GM18861 (cell line): ENCODE measurements around the gene PCK1.

Source experiments
- ATAC-seq: cut with Tn5 transposase; IDR thresholded peaks from one replicate; pipeline ENCODE4 v1.9.1; 2021; ENCODE audit not compliant: unreplicated experiment

The PCK1 gene

DNA sequence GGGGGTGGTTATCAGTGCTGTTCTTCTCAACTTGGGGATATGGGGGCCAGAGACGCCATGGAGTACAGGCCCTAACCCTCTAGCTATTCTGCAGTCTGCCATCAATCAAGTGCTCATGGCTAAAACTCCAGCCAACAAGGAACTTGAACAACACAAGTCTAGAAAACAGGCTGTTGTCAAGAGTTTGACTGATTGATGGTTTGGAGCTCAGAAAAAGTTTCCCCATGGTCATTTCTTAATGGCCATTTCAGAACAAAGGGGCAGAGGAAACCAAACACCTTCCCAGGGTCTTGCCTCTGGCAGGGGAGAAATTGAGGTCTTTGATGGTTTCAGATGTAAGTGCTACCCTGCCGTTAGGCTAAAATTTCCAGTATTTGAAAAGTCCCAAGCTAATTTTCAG lies 15.1 kb downstream of the PCK1 start:
- no peak for ATAC-seq

DNA sequence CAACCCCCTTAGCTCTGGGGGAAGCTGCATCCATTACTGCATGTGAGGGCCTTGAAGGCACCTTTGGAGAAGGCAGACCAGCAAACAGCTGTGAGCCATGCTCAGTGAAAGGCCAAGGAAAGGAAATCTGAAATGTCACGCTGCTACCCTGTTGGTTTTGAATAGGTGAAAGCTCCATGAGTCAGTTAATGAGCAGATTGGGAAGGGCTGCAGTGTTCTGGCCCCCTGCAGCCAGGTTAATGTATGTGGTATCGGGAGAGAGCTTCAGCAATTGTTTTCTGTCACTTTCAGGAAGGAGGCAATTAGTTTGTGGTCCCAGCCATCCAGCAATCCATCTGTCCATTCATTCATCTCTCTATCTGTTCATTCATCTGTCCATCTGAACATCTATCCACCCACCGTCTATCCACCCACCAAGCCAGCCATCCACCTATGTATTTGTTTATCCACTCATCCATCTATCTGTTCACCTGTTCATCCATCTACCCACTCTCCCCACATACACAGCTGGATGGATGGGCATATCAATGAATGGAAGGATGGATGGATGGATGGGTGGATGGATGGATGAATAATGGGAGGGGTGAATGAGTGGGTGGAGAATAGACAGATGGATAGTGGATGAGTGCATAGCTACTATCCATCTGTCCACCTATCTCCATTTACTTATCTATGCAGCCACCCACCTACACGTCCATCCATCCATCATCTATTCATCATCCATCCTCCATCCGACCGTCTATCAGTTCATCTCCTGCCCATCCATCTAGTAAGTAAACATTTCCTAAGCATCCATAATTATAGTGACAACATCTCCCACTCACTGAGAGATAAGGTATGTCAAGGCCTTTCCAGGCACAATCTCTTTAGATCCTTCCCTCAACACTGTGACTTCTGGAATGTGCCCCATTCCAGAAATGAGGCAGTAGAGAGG lies 16.0 kb downstream of the PCK1 start:
- no peak for ATAC-seq

DNA sequence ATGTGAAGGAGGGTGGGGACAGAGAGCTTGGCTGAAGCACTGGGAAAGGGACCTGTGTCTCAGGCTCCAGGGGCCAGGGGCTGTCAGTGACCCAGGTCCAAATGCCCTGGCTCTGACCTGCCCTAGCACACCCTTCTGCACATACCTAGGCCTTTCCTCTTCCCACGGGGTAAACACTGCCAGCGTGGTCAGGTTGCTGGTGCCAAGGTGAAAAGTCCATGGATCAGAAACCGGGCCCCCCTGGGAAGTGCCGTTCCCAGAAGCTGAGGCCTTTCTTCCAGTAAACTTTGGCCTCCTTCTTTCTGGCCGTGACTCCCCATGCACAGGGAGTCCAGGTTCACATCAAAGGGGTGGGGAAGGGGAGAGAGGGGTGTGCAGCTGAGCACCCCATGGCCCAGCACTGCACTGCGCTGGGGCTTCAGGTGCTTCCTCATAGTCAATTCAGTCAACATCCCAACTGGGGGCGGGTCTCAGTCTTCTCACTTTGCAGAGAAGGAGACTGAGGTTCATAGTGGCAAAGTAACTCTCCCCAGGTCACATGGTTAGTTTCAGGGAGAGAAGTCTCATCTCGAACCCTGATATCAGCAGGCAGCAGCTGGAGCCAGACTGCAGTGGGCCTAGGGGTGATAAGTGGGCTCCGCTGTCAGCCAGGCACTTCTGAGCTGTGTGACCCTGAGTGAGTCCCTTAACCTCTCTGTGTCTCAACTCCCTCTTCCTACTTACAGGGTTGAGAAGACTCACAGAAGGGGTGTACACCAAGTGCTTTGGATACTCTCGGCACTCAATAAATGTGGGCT lies 17.0 kb downstream of the PCK1 start:
- ATAC-seq: no peak

DNA sequence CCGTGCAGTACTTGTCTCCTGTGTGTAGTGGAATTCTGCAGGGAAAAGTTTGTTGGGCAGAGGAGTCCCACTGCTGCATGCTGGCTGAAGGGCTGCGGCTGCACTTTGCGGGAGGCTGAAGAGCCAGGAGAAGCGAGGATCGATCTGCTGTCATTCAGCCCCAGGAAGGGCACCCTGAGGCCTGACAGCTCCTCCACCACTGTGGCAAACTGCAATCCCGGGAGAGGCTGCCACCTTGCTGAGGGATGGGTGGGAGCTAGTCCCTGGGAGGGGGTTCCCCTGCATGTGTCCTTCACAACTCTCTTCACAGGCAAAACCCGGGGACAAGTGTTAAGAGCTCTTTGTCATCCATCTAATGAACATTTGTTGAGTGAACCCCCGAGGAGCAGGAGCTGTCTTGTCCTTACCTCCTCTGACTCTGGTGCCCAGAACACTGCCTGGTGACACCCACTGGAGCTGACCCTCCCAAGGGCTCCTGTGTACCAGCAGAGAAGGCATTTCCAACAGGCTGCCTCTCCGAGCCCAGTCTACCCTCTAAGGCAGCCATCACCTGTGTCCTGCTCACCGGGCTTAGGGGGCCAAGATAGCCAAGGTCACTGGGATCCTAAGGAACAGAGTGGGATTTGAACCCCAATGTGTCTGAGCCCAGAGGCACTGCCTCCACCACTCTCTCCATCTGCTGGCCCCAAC lies 17.7 kb downstream of the PCK1 start:
- ATAC-seq: no peak

DNA sequence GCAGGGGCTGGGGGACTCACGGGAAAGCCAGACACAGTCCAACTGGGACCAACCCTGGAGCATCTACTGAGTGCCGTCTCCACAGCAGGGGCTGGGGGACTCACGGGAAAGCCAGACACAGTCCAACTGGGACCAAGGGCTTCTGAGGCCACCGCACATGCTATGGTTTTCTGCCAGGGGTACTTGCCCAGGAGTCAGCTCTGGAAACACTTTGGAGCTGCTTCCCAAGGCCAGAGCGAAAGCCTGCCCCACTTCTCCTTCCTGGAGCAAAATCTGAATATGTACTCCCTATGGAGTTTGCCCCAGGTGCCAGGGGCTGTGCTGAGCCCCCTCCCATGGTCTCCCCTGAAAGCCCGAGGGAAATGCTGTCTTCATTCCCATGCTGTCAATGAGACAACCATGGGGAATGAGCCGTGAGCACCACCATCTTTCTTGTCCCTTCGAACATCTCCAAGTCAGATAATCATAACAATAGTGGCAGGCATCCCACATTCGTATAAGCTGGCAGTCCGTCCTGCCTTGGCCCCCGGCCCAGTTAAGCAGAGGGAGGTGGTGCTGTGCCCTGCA lies 18.5 kb downstream of the PCK1 start:
- ATAC-seq: no peak

DNA sequence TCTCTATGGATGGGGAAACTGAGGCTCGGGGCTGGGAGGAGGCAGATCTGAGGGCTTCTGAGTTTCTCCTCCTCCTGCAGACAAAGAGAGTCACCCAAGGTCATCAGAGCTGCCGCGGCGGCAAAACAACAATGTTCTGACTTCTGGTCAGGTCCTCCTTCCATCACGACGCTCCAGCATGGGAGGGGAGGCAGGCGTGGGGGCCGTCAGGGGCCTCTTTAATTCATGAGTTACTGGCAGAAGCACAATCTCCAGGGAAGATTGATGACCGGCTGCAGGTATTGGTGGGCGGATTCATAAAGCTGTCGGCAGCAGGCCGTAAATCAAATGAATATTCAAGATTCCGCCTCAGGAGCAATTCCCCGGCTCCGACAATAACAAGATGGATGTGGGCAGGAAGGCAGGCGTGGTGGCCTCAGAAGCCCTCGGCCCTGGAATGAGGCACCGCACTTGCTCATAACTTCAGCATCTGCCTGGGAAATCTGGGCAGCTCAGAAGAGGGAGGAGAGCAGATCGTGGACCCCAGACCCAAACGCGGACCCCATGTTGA lies 19.1 kb downstream of the PCK1 start:
- no peak for ATAC-seq

DNA sequence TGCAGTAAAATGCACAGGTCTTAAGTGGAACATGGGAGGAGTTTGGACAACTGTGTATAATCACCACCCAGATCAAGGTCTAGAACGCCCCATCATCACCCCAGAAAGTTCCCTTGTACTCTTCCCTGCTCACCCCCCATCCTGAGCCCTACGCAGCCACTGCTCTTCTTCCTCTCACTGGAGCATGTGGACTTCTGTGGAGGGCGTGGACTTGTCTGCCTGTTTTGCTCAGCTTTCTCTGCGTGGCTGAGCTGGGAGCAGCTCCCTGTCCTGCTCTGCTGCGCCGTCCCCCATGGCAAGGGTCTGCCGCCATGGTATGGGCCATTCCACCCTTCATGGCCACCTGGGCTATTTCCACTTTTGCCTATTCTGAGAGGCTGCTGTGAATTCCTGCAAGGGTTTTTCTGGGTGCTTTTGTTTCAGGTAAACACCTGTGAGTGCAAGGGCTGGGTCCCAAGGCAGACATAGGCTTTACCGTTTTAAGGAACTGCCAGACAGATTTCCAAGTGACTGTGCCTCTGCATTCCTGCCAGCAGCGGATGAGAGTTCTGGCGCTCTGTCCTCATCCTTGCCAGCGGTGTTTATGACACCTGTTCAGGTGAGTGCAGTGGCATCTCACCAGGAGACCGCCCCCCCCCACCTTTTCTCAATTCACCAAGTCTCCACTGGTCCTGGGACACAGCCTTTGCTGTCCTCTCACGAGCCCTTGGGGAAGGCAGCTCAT lies 19.7 kb downstream of the PCK1 start:
- ATAC-seq: no peak

DNA sequence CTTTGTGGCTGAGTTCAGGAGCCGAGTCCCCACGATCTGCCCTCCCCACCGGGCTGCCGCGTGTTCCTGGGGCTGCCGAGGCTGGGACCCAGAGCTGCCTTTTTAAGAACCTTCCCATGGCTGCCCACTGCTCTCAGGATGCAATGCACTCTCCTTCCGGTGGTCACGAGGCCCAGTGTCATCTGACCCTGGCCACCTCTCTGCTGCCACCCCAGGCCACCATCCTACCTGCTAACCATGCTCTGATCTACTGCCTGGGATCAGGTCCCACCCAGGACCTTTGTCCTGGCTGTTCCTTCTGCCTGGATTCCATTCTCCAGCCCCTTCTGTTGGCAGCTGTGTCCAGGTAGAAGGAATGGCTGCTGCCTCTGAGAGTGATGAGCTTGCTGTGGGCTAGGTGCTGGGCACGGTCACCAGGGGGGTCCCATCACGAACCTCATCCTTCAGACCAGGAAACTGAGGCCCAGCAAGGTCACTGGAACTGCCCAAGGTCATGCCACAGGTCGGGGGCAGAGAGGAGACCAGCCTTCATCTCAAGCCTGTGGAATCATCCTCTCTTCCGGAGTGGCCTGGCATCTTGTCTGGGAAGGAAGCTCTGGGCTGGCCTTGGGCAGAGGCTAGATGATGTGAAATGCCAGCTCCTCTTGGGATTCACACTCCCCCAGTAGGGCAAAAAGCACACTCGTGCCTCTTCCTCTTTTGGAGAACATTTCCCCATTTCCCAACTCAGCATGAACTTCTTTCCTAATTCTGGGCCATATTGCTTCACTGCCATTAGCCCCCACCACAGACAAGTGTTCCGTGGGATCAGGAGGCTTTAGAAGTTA lies 20.5 kb downstream of the PCK1 start:
- ATAC-seq: no peak

DNA sequence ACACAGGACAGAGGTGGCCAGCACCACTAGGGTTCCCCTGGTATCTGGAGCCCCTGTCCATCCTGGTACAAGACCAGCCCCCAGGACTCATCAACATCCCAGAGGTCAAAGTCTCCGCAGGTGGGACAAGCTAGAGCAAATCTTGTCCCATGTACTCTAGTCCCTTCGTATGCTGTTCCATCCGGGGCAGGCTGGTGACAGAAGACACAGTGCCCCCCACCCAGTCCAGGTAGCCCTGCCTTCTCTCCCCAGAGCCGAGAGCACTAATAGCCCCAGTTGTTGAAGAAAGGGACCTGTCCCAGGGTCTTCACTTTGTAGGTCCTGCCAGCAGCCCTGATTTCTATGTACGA lies 21.1 kb downstream of the PCK1 start:
- ATAC-seq: no peak

DNA sequence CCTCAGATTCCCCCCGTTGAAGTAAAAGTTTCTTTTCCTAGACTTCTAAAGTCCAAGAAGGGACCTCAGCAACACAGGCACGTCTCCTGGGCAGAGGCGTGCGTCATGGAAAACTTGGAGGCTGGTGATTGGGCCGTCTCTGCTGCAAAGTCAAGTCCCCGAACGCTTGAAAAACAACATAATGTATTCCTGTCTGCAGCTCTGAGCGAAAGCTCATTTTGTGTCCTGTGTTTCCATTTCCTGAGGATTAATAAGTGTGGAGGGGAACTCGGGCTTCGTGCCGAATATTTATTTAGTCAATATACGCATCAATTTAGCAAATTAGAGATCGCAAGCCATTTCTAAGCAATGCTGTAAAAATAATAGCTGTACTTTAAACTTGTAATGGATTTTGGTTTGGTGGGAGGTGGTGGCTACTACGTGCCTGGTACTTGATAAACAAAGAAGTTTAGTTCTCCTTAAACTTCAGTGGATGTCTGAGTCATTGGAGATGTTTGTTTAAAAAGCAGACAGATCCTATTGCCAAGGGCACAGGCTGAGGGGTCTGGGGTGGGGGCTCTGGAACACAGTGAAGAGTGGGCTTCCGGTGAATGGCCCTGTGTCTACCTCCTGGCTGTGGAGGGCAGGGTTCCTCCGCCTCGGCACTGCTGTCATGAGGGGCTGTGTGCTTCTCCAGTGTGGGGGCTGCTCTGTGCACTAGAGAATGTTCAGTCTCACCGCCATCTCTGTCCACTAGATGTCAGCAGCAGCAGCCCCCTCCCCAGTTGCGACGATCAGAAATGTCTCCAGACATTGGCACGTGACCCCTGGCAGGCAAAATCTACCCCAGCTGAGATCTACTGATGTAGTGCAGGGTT lies 21.8 kb downstream of the PCK1 start:
- ATAC-seq: no peak

DNA sequence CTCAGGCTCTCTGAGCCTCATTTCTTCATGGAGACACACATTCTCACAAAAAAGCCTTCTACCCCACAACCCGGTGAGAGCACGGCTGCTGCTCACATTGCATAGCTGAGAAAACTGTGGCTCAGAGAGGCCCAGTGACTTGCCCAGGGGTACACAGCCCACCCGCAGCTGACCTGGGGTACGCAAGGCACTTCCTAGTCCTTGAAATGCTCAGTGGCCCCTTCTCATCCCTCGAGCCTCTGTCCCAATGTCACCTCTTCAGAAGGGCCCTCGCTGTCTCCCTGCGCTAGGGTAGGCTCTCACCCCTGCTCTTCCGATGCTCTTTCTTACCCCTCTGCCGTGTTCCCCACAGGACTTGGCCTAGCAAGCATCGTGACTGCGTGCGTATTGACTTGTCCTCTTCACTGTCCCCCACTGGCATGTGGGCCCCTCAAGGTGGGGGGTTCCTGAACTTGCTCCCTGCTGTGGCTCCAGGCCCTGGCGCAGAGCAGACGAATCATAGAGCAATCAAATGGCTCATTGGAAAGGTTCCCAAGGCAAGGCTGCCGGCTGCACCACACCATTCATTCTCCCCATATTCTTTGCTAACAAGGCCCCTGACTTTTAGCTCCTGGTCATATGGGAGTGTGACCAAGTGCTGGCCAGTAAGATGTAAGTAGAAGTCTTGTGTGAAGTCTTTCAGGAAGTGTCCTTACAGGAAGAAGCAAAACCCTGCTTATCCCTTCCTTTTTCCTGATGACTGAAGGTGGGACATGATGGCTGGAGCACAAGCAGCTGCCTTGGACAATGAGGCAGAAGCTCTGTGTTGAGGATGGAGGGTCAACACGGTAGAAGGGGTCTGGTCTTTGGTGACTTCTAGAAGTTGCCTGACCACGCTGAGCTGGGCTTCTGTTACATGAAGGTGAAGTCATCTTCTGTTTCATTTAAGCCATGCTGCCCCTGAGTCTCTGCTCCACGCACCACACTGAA lies 22.7 kb downstream of the PCK1 start:
- ATAC-seq: no peak

DNA sequence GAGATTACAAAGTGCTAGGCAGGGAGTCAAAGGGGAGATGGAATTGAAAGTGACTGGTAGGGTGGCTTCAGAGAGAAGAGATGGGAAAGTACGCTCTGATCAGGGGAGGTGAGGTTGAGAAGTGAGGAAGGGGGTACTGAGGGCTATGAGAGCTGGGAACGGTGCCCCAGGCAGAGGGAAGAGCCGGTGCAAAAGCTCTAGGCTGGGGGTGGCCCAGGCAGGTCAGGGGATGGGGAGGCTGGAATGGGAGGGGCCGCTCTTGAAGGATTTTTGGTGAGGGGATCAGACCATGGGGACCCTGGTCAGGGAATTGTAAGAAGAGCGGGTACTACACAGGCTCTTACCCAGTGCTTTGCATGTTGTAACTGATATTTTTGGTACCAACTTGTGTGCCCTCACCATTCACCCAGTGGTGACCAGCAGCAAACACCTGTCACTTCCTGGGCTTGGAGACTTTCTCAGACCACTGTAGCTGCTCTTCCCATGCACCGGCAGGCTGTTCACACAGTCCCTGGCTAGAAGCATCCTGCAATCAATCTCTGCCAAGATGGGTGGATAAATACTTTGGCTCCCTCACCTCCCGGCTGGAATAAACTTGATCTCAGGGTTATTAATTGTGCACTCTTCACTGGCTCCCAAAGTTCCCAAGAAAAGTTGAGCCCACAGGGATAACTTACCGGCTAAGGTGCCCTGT lies 24.0 kb downstream of the PCK1 start:
- no peak for ATAC-seq

DNA sequence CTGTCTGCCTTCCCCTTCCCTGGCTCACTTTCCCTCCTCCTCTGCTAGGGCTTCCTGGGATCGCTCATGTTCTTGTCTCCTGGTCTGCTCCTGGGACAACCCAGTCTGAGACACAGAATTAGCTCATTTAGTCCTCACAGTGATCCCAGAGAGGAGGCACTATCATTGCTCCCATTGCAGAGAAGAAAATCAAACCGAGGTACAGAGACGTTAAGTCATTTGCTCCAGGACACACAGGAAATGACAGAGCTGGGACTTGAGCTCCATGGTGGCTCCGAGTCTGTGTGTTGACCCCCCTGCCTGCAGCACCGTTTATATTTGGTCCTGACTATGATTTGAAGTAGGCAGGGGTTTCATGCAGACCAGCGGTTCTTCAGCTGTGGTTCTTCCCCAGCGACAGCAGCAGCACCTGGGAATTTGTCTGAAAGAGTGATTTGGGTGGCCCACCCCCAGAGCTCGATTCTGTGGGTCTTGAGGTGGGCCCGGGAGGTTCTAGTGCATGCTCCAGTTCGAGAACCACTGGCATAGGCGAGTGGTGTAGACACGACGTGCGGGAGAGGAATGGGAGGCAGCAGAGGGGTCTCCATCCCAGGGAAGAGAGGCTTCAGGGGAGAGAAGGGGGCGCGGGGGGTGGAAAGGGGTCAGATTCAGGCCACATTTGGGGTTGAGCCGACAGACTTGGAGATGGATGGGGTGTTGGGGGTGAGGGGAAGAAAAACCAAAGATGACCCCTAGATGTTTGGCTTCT lies 24.7 kb downstream of the PCK1 start:
- ATAC-seq: no peak

DNA sequence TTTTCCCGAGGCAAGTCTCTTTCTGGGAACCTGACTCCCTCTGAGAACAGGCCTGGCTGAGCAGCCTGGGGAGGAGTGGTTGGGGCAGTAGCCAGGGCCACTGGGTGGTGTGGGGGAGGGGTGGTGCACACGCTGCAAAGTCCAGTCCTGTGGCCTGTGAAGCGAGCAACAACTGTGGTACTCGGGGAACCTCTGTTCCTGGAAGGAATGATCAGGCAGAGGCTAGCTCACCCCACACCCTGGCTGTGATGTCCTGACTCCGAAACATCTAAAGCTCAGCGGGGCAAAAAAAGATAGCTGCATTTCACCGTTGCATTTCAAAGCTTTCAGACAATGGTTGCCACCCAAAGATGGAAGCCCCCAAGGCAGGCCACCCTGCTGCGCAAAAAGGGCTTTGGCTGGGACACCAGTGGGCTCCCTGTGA lies 25.5 kb downstream of the PCK1 start:
- no peak for ATAC-seq

DNA sequence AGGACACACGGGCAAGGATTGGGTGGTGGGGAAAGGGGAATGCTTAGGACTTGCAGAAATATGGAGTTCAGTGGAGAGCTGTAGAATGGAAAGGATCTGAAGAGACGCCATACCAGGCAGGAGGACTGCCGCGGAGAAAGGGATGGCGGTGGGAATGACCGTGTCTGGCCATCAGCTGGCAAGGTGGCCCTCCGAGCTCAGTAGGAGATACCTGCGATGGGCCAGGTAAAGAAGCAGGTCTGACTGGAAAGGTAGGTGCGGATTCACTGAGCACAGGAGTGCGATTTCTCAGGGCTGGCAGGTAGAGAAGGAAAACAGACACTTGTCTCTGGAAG lies 26.0 kb downstream of the PCK1 start:
- ATAC-seq: no peak

DNA sequence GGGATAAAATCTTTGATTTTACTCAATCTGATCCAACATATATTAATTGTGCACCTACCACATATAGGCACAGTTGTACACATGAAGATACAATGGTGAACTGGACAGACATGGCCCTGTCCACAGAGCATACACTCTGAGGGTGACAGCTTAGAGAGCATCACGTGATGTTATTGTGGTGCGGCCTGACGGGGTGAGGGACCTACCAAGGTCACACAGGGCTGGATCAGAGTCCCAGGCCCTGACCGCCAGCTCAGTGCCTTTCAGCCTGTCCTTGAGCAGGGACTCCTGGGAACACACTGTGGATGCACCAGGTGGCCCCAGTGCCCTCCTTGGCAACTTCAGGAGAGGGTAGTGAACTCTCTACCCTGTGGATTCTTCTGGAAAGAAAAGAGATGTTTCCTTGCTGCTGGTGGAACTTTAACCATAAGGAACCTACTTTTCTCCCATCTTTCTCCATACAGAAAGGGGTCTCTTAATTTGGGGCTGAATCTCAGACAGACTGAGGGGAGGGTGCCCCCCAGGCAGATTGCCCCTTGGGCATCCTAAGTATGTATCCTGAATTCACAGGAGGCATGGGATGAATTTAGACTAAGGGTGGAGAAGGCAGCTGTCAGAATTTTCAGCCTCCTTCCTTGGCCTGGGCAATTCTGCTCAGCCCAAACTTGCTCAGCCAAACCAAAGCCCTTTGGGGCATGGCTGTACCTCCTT lies 26.5 kb downstream of the PCK1 start:
- no peak for ATAC-seq
